Effector memory CD4-positive, alpha-beta T cell (primary cell): Measurements from ENCODE around the gene SPRY1.

Experiments used
- DNase-seq, 3 donors: peaks; one replicate each; pipeline ENCODE4 v3.0.0-alpha.2; 2020
- H3K27ac ChIP-seq: 2 replicates; pipeline ENCODE4 v1.7.0; 2013; ENCODE audit warnings: mild to moderate bottlenecking, low read length, moderate library complexity; ENCODE audit not compliant: insufficient read depth, poor library complexity, severe bottlenecking
- H3K27me3 ChIP-seq: replicated peaks from 2 replicates; pipeline ENCODE4 v1.7.0; 2013; ENCODE audit warnings: mild to moderate bottlenecking, low read length; ENCODE audit not compliant: insufficient read depth, control insufficient read depth, poor library complexity, severe bottlenecking
- H3K36me3 ChIP-seq: 2 replicates; pipeline ENCODE4 v1.7.0; 2013; ENCODE audit warnings: mild to moderate bottlenecking, low read length, moderate library complexity; ENCODE audit not compliant: control insufficient read depth, insufficient read depth
- H3K4me1 ChIP-seq: 2 replicates; pipeline ENCODE4 v1.7.0; 2013; ENCODE audit warnings: low read length, mild to moderate bottlenecking; ENCODE audit not compliant: control insufficient read depth, insufficient read depth, poor library complexity, severe bottlenecking
- H3K4me3 ChIP-seq: 2 replicates; pipeline ENCODE4 v1.7.0; 2013; ENCODE audit warnings: low read length, low read depth, mild to moderate bottlenecking; ENCODE audit not compliant: insufficient read depth, poor library complexity, severe bottlenecking
- H3K9me3 ChIP-seq: 2 replicates; pipeline ENCODE4 v1.7.0; 2013; ENCODE audit warnings: mild to moderate bottlenecking, low read length, moderate library complexity; ENCODE audit not compliant: control insufficient read depth

Gene SPRY1

GRCh38 chr4:123378794-123379193 is 17.8 kb upstream of the SPRY1 start:
- Histone ChIP-seq H3K27ac (no peak overlapping the region), H3K4me1 (no peaks in the 10 kb centered on the region), H3K4me3 (no peak overlapping the region), H3K9me3 (no peaks in the 10 kb centered on the region), H3K27me3 (no peaks in the 10 kb centered on the region), H3K36me3 (no peaks in the 10 kb centered on the region)
- no peak for DNase-seq

- no peak overlapping the region for H3K27ac ChIP-seq
- H3K27me3 ChIP-seq = no peaks in the 10 kb centered on the region
- H3K9me3 ChIP-seq = no peaks in the 10 kb centered on the region
- no peak overlapping the region for H3K4me3 ChIP-seq
- DNase-seq = no peak
- no peaks in the 10 kb centered on the region for H3K4me1 ChIP-seq
- no peaks in the 10 kb centered on the region for H3K36me3 ChIP-seq
Measured at GRCh38 chr4:123379392-123379791, 17.2 kb upstream of the SPRY1 start.

- no peak overlapping the region for H3K4me3 ChIP-seq
- H3K4me1 ChIP-seq = no peaks in the 10 kb centered on the region
- no peaks in the 10 kb centered on the region for H3K27me3 ChIP-seq
- no peak for DNase-seq
- H3K27ac ChIP-seq = no peak overlapping the region
- H3K36me3 ChIP-seq = no peaks in the 10 kb centered on the region
- no peaks in the 10 kb centered on the region for H3K9me3 ChIP-seq
Measured at GRCh38 chr4:123380728-123381716, 15.6 kb upstream of the SPRY1 start.

- Histone ChIP-seq H3K4me3 (no peak overlapping the region), H3K36me3 (no peaks in the 10 kb centered on the region), H3K27ac (no peak overlapping the region), H3K9me3 (no peaks in the 10 kb centered on the region), H3K27me3 (no peaks in the 10 kb centered on the region), H3K4me1 (no peaks in the 10 kb centered on the region)
- DNase-seq = no peak
Measured at GRCh38 chr4:123381996-123382395, 14.6 kb upstream of the SPRY1 start.

GRCh38 chr4:123383566-123383965 is 13.0 kb upstream of the SPRY1 start:
- Histone ChIP-seq H3K9me3 (no peaks in the 10 kb centered on the region), H3K27me3 (no peaks in the 10 kb centered on the region), H3K4me3 (no peak overlapping the region), H3K27ac (no peak overlapping the region), H3K4me1 (no peaks in the 10 kb centered on the region), H3K36me3 (no peaks in the 10 kb centered on the region)
- DNase-seq = no peak

- no peaks in the 10 kb centered on the region for H3K9me3 ChIP-seq
- DNase-seq = no peak
- H3K4me3 ChIP-seq = no peak overlapping the region
- no peaks in the 10 kb centered on the region for H3K36me3 ChIP-seq
- H3K4me1 ChIP-seq = no peaks in the 10 kb centered on the region
- H3K27ac ChIP-seq = no peak overlapping the region
- H3K27me3 ChIP-seq = no peaks in the 10 kb centered on the region
Measured at GRCh38 chr4:123386609-123387008, 10.0 kb upstream of the SPRY1 start.

GRCh38 chr4:123390846-123391456 is 5.6 kb upstream of the SPRY1 start:
- H3K4me1 ChIP-seq = no peaks in the 10 kb centered on the region
- no peak for DNase-seq
- no peak overlapping the region for H3K27ac ChIP-seq
- no peak overlapping the region for H3K4me3 ChIP-seq
- no peaks in the 10 kb centered on the region for H3K36me3 ChIP-seq
- no peaks in the 10 kb centered on the region for H3K27me3 ChIP-seq
- no peaks in the 10 kb centered on the region for H3K9me3 ChIP-seq

GRCh38 chr4:123393721-123394120 is 2.9 kb upstream of the SPRY1 start:
- Histone ChIP-seq H3K36me3 (no peaks in the 10 kb centered on the region), H3K4me1 (peaks cover 14% of the 10 kb centered on the region), H3K27ac (no peak overlapping the region), H3K9me3 (no peaks in the 10 kb centered on the region), H3K27me3 (no peaks in the 10 kb centered on the region), H3K4me3 (no peak overlapping the region)
- DNase-seq = no peak

GRCh38 chr4:123397144-123398065 is 810 bp downstream of the SPRY1 start:
- H3K27ac ChIP-seq = peak overlapping the region; percentile 20
- no peaks in the 10 kb centered on the region for H3K36me3 ChIP-seq
- peaks cover 23% of the 10 kb centered on the region for H3K4me1 ChIP-seq
- no peaks in the 10 kb centered on the region for H3K27me3 ChIP-seq
- H3K4me3 ChIP-seq = peak overlapping the region; percentile 57
- no peaks in the 10 kb centered on the region for H3K9me3 ChIP-seq
- peak; percentile 5 to 11 (median 6) for DNase-seq
